ENCODE measurements around the gene C7orf57.
A peak's percentile ranks its signal among the peaks of the same experiment; 100 is the strongest.

The C7orf57 gene

DNA sequence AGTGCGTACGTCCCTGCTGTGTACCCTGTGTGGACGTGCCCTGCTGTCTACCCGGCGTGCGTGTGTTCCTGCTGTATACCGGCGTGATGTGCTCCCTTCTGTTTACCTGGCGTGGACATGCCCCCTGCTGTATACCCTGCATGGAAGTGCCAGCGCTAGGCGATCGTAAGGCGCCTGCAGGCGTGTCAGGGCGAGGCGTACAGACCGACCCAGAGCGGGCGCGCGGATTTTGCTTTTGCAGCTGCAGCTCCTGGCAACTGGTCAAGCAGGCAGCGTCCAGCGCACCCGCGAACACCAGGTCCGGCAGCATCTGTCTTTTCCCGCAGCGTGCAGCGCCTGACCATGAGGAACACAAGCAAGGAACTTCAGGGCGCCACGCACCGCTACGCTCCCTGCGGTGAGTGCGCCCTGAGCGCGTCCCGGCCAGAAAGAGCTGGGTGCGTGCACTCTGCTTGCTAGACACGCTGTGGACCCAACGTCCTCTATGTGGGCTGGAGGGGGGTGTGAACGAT lies 680 bp downstream of the C7orf57 start:
- TF ChIP-seq, protein P1, sequence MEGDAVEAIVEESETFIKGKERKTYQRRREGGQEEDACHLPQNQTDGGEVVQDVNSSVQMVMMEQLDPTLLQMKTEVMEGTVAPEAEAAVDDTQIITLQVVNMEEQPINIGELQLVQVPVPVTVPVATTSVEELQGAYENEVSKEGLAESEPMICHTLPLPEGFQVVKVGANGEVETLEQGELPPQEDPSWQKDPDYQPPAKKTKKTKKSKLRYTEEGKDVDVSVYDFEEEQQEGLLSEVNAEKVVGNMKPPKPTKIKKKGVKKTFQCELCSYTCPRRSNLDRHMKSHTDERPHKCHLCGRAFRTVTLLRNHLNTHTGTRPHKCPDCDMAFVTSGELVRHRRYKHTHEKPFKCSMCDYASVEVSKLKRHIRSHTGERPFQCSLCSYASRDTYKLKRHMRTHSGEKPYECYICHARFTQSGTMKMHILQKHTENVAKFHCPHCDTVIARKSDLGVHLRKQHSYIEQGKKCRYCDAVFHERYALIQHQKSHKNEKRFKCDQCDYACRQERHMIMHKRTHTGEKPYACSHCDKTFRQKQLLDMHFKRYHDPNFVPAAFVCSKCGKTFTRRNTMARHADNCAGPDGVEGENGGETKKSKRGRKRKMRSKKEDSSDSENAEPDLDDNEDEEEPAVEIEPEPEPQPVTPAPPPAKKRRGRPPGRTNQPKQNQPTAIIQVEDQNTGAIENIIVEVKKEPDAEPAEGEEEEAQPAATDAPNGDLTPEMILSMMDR (IDR thresholded peaks at IDR 0.05; ENCODE audit: borderline replicate concordance, insufficient read depth, low read depth, low read length): no peak

DNA sequence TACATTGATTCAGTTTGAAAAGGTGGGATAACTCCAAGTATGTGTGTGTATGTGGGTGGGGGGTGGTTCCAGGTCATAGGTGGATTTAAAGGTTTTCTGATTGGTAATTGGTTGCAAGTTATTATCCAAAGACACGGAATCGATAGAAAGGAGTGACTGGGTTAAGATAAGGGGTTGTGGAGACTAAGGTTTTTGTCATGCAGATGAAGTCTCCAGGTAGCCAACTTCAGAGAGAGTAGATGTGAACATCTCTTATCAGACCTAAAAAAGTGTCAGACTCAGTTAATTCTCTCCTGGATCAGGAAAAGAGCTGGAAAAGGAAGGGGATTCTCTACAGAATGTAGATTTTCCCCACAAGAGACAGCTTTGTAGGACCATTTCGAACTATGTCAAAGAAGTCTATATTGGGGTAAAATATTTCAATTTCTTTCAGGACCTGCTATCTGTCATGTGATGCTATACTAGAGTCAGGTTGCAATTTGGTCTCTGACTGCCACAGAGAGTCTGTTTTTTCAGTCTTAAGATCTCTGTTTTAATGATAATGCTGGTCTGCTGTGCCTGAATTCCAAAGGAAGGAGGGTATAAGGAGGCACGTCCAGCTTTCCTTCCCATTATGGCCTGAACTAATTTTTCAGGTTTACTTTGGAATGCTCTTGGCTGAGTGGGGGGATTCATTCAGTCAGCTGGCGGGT lies 3.6 kb downstream of the C7orf57 start:
- TF ChIP-seq, protein P1 (IDR thresholded peaks at IDR 0.05; ENCODE audit: borderline replicate concordance, insufficient read depth, low read depth, low read length): no peak
- no peak overlapping the region for H3K4me3 ChIP-seq (ENCODE audit: low read depth, low read length)

More for the DNA sequence above, 680 bp downstream of the C7orf57 start:
- H3K4me3 ChIP-seq (ENCODE audit: low read depth, low read length): peak overlapping the region; percentile 61

DNA sequence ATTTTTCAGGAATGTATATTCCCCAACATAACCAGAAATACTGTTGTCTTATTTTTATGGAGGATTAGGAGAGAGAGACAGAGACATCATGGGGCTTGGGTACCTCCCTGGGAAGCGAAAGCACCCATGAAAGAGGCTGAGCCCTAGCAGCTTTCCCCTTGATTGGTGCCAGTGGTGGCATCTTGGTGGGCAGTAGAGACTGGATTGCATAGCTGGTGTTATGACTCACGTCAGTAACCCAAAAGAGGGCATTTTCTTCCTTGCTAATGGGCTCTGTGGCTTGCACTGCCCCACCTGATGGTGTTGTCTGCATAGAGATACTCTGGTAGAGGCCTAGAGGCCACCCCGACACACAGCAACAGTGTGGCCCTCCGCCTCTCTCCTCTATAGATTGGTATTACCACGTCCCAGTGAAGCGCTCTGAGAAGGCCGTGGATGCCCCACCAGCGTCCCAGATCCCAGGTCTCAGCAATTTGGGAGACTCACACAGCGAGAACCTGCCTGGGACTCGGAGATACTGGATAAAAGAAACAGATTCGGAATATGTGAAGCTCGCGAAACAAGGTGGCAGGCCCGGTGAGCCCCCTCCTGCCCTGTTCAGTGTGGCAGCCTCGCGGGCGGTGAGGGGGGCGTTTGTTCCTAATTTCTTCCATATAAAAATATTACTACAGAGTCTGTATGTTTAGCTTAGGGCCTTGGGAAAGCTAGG lies 5.8 kb downstream of the C7orf57 start:
- no peak overlapping the region for H3K4me3 ChIP-seq (ENCODE audit: low read depth, low read length)
- TF ChIP-seq, protein P1 (IDR thresholded peaks at IDR 0.05; ENCODE audit: borderline replicate concordance, insufficient read depth, low read depth, low read length): no peak

DNA sequence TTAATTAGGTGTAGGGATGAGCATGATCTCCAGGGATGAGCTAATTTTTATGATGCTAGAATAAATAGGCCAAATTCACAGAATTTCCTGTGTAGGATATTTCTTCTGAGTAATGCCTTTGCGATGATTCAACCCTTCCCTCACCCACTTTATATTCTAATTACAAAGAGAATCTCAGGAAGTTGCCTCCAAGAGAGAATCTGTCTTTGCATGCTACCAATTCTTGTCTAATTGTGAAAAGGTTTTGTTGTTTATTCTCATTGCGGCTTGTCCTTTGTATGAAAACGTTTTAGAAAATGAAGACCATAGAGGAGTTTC lies 6.3 kb downstream of the C7orf57 start:
- H3K4me3 ChIP-seq (ENCODE audit: low read depth, low read length): no peak overlapping the region
- TF ChIP-seq, protein P1 (IDR thresholded peaks at IDR 0.05; ENCODE audit: borderline replicate concordance, insufficient read depth, low read depth, low read length): no peak

DNA sequence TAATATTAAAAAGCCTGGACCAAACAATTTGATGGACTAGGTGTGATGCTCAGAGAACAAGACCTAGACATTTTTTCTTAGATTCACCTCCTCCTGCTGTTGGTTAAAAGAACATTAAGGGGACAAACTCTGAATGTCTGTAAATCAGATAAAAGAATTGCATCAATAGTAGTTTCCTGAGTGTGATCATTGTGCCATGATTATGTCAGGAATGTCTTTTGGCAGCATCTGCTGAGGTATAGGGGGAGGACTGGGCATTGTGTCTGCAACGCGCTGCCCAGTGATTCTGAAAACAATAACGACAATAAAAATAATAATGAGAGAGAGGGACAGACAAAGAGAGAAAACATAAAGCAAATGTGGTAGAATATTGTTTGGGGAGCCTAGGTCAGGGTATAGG lies 6.9 kb downstream of the C7orf57 start:
- no peak overlapping the region for H3K4me3 ChIP-seq (ENCODE audit: low read depth, low read length)
- TF ChIP-seq, protein P1 (IDR thresholded peaks at IDR 0.05; ENCODE audit: borderline replicate concordance, insufficient read depth, low read depth, low read length): no peak

DNA sequence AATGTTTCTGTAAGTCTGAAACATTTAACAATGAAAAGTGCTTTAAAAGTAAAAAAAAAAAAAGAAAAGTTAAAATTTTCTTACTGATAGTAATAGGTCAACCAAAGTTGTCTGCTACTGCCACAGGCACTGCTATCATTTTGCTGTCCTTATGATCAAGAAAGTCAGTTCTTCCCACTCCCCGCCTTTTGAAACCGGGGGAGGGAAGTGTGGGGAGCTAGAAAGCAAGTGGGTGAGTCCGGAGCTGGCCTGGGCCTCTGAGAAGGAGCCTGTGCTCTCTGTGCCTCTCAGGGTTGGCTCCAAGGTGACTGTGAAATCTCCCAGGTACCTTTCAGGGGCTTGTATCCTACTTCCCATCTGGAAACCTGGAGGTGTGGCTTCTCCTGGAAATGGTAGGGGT lies 7.3 kb downstream of the C7orf57 start:
- TF ChIP-seq, protein P1 (IDR thresholded peaks at IDR 0.05; ENCODE audit: borderline replicate concordance, insufficient read depth, low read depth, low read length): no peak
- H3K4me3 ChIP-seq (ENCODE audit: low read depth, low read length): no peak overlapping the region
